ENCODE data around the gene PGAP6.

DNA sequence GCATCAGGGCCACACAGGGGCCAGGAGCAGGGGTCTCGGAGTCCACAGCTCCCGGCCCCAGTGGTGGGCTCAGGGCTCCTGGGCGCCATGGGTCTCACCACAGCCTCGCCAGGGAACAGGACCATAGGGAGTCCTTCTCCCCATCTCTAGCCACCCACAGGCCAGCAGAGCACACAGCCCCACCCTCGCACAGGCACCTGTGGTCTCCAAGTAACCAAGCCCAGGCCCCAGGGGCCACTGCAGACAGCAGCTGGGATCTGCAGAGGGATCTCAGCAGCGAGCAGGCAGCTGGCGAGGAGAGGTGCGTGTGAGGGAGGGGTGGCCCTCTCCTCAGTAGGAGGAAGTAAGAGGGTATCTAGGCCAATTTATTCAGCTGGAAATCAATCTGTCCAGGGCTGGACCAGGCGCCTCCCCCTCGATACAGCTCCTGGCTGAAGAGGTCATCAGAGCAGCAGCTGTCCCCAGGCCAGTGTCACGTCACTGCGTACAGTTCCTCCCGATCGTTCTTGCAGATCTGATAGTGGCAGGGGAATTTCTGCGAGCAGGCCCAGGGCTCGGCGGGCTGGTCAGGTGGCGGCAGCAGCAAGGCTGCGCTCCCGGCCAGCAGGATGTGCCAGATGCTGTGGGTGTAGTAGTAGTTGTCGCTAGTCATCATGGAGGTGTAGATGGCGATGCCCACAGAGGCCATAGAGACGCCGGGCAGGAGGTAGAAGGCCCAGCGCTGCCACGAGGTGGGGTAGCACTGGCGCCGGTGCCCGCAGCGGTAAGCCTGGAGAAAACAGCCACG is 10.1 kb downstream of the PGAP6 start:
- no peak for TF ChIP-seq TAF1 (IDR thresholded peaks at IDR 0.05; ENCODE audit: borderline replicate concordance, low read depth, low read length)
- no peak for TF ChIP-seq POLR2A (IDR thresholded peaks at IDR 0.05; ENCODE audit: low read depth, low read length)

Data from GM12892 (cell line).